ENCODE results near the gene CACNA1D.

Gene CACNA1D

GRCh38 chr3:53670721-53671120 is 176.3 kb downstream of the CACNA1D start:
- H3K27ac ChIP-seq = no peak overlapping the region
- TF ChIP-seq ZFX (IDR thresholded peaks at IDR 0.05) (no peak), CTCF (conservative IDR thresholded peaks at IDR 0.05) (no peak)

GRCh38 chr3:53671192-53671960 is 177.0 kb downstream of the CACNA1D start:
- TF ChIP-seq CTCF (conservative IDR thresholded peaks at IDR 0.05) = no peak
- no peak for TF ChIP-seq ZFX (IDR thresholded peaks at IDR 0.05)
- no peak overlapping the region for H3K27ac ChIP-seq

- no peak overlapping the region for H3K27ac ChIP-seq
- no peak for TF ChIP-seq ZFX (IDR thresholded peaks at IDR 0.05)
- no peak for TF ChIP-seq CTCF (conservative IDR thresholded peaks at IDR 0.05)
Measured at GRCh38 chr3:53671961-53672299, 177.5 kb downstream of the CACNA1D start.

- TF ChIP-seq ZFX (IDR thresholded peaks at IDR 0.05) = no peak
- no peak for TF ChIP-seq CTCF (conservative IDR thresholded peaks at IDR 0.05)
- no peak overlapping the region for H3K27ac ChIP-seq
Measured at GRCh38 chr3:53672981-53673380, 178.6 kb downstream of the CACNA1D start.

GRCh38 chr3:53673722-53674350 is 179.4 kb downstream of the CACNA1D start:
- no peak overlapping the region for H3K27ac ChIP-seq
- TF ChIP-seq ZFX (IDR thresholded peaks at IDR 0.05) (no peak), CTCF (conservative IDR thresholded peaks at IDR 0.05) (no peak)

- TF ChIP-seq CTCF (conservative IDR thresholded peaks at IDR 0.05) = no peak
- TF ChIP-seq ZFX (IDR thresholded peaks at IDR 0.05) = no peak
- H3K27ac ChIP-seq = no peak overlapping the region
Measured at GRCh38 chr3:53674582-53674981, 180.2 kb downstream of the CACNA1D start.

- H3K27ac ChIP-seq = no peak overlapping the region
- no peak for TF ChIP-seq CTCF (conservative IDR thresholded peaks at IDR 0.05)
- TF ChIP-seq ZFX (IDR thresholded peaks at IDR 0.05) = no peak
Measured at GRCh38 chr3:53675022-53675697, 180.7 kb downstream of the CACNA1D start.

Measured in C4-2B (cell line).